ENCODE data around the gene SNRNP27. TPM values are rescaled to one million over a fixed set of nuclear protein-coding genes. Genes with fewer than 3 reads are reported as not detected.
A peak's percentile ranks its signal among the peaks of the same experiment; 100 is the strongest.

SNRNP27 gene
- total and polyA plus RNA-seq, 2 of the 8 experiments (the other 6 are each of a cell fraction or from before 2014, with no cell fraction given): 11.1 to 40.5 TPM

DNA sequence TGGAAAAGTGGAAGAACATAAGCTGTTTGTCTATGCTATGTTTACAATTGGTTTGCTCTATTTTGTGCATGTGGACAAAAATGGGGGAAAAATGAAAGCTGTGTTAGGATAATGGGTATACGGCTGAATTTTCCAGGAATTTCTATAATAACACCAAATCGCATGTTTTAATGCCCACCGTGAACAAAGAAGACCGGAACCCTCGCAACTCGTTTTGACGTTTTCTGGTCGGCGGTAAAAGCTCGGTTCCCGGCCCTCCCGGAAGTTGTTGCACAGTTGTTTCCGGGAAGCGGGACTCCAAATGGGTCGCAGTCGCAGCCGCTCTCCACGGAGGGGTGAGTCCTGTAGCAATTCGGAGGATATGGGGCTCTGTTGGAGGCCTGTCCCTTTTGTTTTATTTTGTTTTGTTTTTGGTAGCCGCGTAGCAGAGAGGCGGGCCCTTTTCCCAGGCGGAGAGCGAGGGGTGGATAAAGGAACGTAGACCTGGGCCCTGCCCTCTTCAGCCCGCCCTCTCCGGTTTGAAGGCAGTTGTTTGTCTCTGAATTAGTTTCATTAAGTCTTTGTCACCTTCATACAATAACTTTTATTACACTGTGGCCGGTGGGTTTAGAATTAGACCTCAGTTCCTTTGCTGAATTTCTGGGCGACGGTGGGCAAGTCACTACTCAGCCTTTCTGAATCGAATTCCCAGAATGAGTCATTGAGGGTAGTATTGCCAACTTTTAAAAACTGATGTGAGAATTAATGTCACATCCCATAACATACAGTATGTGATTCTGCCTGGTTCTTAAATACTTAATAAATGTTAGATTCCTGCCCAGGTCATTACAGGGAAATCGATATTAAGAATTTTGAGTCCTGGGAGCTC is at the start of gene SNRNP27 (continued):
- TF ChIP-seq E2F6 (IDR thresholded peaks at IDR 0.05) (0 out of 2 replicates have a peak, but pooled peaks have one; percentile 26), MAFK (IDR thresholded peaks at IDR 0.05; ENCODE audit: low read depth, low read length) (no peak), ASH2L (IDR thresholded peaks at IDR 0.05; ENCODE audit: low read length) (peak; percentile 51), CREB1 (IDR thresholded peaks at IDR 0.05) (0 out of 2 replicates have a peak, but pooled peaks have one; percentile 24), SIN3A (conservative IDR thresholded peaks at IDR 0.05 in 1 of 2, IDR thresholded peaks at IDR 0.05 in 1 of 2; ENCODE audit: low read depth in 1 of 2, low read length in 2 of 2) (peak; percentile 31 to 68; a peak in 1 of 4 replicates), SAP30 (IDR thresholded peaks at IDR 0.05; ENCODE audit: insufficient read depth, insufficient replicate concordance, low read length) (peak; percentile 37), KDM5A (IDR thresholded peaks at IDR 0.05; ENCODE audit: low read length) (peak; percentile 70), RFX5 (IDR thresholded peaks at IDR 0.05; ENCODE audit: borderline replicate concordance, low read depth, low read length) (no peak), RBBP5 (IDR thresholded peaks at IDR 0.05; ENCODE audit: borderline replicate concordance, low read depth, low read length) (0 out of 2 replicates have a peak, but pooled peaks have one; percentile 30), SIX5 (IDR thresholded peaks at IDR 0.05; ENCODE audit: low read depth, low read length) (peak; percentile 12; the same call in 1 of the 2 replicates), SP1 (IDR thresholded peaks at IDR 0.05; ENCODE audit: low read depth, low read length) (peak; percentile 89), KDM4A (IDR thresholded peaks at IDR 0.05; ENCODE audit: low read depth, low read length, severe bottlenecking) (peak; percentile 24), CBX8 (IDR thresholded peaks at IDR 0.05; ENCODE audit: borderline replicate concordance, low read depth, low read length) (no peak), GABPA (IDR thresholded peaks at IDR 0.05; ENCODE audit: borderline replicate concordance, insufficient read depth, low read length) (peak; percentile 98), TAF1 (IDR thresholded peaks at IDR 0.05; ENCODE audit: low read depth, low read length) (peak; percentile 100), TBP (IDR thresholded peaks at IDR 0.05; ENCODE audit: low read depth, low read length) (peak; percentile 99), SRF (IDR thresholded peaks at IDR 0.05; ENCODE audit: low read depth, low read length) (peak; percentile 37; the same call in 1 of the 2 replicates), YY1 (IDR thresholded peaks at IDR 0.05; ENCODE audit: low read depth, low read length) (peak; percentile 30; the same call in 1 of the 2 replicates), JUND (IDR thresholded peaks at IDR 0.05; ENCODE audit: low read length) (no peak)
- TF ChIP-seq, protein P1, sequence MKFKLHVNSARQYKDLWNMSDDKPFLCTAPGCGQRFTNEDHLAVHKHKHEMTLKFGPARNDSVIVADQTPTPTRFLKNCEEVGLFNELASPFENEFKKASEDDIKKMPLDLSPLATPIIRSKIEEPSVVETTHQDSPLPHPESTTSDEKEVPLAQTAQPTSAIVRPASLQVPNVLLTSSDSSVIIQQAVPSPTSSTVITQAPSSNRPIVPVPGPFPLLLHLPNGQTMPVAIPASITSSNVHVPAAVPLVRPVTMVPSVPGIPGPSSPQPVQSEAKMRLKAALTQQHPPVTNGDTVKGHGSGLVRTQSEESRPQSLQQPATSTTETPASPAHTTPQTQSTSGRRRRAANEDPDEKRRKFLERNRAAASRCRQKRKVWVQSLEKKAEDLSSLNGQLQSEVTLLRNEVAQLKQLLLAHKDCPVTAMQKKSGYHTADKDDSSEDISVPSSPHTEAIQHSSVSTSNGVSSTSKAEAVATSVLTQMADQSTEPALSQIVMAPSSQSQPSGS (IDR thresholded peaks at IDR 0.05; ENCODE audit: low read length): peak; percentile 82; the same call in 1 of the 2 replicates
- TF ChIP-seq, protein P2, sequence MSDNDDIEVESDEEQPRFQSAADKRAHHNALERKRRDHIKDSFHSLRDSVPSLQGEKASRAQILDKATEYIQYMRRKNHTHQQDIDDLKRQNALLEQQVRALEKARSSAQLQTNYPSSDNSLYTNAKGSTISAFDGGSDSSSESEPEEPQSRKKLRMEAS (IDR thresholded peaks at IDR 0.05): no peak

Measured in H1 (cell line).